ENCODE data around the gene SHISA6.

The SHISA6 gene

GRCh38 chr17:11251561-11252107 lies 10.6 kb downstream of the SHISA6 start:
- no peak for ATAC-seq
- TF ChIP-seq ZFP30 (CRISPR knock-in tag; IDR thresholded peaks at IDR 0.05), result no peak
- no peak for TF ChIP-seq ZNF70 (CRISPR knock-in tag; IDR thresholded peaks at IDR 0.05)
- TF ChIP-seq GLIS3 (CRISPR knock-in tag; IDR thresholded peaks at IDR 0.05), result no peak
- TF ChIP-seq, protein P1, sequence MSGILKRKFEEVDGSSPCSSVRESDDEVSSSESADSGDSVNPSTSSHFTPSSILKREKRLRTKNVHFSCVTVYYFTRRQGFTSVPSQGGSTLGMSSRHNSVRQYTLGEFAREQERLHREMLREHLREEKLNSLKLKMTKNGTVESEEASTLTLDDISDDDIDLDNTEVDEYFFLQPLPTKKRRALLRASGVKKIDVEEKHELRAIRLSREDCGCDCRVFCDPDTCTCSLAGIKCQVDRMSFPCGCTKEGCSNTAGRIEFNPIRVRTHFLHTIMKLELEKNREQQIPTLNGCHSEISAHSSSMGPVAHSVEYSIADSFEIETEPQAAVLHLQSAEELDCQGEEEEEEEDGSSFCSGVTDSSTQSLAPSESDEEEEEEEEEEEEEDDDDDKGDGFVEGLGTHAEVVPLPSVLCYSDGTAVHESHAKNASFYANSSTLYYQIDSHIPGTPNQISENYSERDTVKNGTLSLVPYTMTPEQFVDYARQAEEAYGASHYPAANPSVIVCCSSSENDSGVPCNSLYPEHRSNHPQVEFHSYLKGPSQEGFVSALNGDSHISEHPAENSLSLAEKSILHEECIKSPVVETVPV (CRISPR knock-in tag; IDR thresholded peaks at IDR 0.05), result no peak
- no peak for TF ChIP-seq TCF4 (CRISPR knock-in tag; IDR thresholded peaks at IDR 0.05; ENCODE audit: borderline replicate concordance)
- no peak for TF ChIP-seq ZC3H10 (CRISPR knock-in tag; IDR thresholded peaks at IDR 0.05)
- TF ChIP-seq PPARA (CRISPR knock-in tag; IDR thresholded peaks at IDR 0.05; ENCODE audit: borderline replicate concordance), result no peak
- TF ChIP-seq, protein P2, sequence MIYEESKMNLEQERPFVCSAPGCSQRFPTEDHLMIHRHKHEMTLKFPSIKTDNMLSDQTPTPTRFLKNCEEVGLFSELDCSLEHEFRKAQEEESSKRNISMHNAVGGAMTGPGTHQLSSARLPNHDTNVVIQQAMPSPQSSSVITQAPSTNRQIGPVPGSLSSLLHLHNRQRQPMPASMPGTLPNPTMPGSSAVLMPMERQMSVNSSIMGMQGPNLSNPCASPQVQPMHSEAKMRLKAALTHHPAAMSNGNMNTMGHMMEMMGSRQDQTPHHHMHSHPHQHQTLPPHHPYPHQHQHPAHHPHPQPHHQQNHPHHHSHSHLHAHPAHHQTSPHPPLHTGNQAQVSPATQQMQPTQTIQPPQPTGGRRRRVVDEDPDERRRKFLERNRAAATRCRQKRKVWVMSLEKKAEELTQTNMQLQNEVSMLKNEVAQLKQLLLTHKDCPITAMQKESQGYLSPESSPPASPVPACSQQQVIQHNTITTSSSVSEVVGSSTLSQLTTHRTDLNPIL (CRISPR knock-in tag; IDR thresholded peaks at IDR 0.05; ENCODE audit: low read depth), result no peak
- TF ChIP-seq OSR1 (CRISPR knock-in tag; IDR thresholded peaks at IDR 0.05), result no peak
- TF ChIP-seq ZFP3 (CRISPR knock-in tag; IDR thresholded peaks at IDR 0.05), result no peak
- no peak for TF ChIP-seq ZNF565 (CRISPR knock-in tag; conservative IDR thresholded peaks at IDR 0.05; ENCODE audit: low read depth)
- TF ChIP-seq ARNTL (CRISPR knock-in tag; IDR thresholded peaks at IDR 0.05; ENCODE audit: borderline replicate concordance, low read depth), result no peak
- no peak for TF ChIP-seq RARB (CRISPR knock-in tag; IDR thresholded peaks at IDR 0.05)

- TF ChIP-seq GLIS3 (CRISPR knock-in tag; IDR thresholded peaks at IDR 0.05) (no peak), RARB (CRISPR knock-in tag; IDR thresholded peaks at IDR 0.05) (no peak), PATZ1 (CRISPR knock-in tag; IDR thresholded peaks at IDR 0.05; ENCODE audit: borderline replicate concordance) (no peak), BACH2 (CRISPR knock-in tag; IDR thresholded peaks at IDR 0.05; ENCODE audit: borderline replicate concordance) (no peak), TCF4 (CRISPR knock-in tag; IDR thresholded peaks at IDR 0.05; ENCODE audit: borderline replicate concordance) (no peak), ISL1 (CRISPR knock-in tag; IDR thresholded peaks at IDR 0.05) (no peak), ZNF8 (CRISPR knock-in tag; IDR thresholded peaks at IDR 0.05) (no peak), ZFP3 (CRISPR knock-in tag; IDR thresholded peaks at IDR 0.05) (no peak), OSR1 (CRISPR knock-in tag; IDR thresholded peaks at IDR 0.05) (no peak), PPARA (CRISPR knock-in tag; IDR thresholded peaks at IDR 0.05; ENCODE audit: borderline replicate concordance) (no peak)
- ATAC-seq, result no peak
Observed at GRCh38 chr17:11252146-11252545, 11.1 kb downstream of the SHISA6 start.

- TF ChIP-seq ZNF565 (CRISPR knock-in tag; conservative IDR thresholded peaks at IDR 0.05; ENCODE audit: low read depth), result no peak
- no peak for TF ChIP-seq ZNF8 (CRISPR knock-in tag; IDR thresholded peaks at IDR 0.05)
- no peak for TF ChIP-seq ZNF70 (CRISPR knock-in tag; IDR thresholded peaks at IDR 0.05)
- TF ChIP-seq, protein P3, sequence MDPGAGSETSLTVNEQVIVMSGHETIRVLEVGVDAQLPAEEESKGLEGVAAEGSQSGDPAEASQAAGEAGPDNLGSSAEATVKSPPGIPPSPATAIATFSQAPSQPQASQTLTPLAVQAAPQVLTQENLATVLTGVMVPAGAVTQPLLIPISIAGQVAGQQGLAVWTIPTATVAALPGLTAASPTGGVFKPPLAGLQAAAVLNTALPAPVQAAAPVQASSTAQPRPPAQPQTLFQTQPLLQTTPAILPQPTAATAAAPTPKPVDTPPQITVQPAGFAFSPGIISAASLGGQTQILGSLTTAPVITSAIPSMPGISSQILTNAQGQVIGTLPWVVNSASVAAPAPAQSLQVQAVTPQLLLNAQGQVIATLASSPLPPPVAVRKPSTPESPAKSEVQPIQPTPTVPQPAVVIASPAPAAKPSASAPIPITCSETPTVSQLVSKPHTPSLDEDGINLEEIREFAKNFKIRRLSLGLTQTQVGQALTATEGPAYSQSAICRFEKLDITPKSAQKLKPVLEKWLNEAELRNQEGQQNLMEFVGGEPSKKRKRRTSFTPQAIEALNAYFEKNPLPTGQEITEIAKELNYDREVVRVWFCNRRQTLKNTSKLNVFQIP (CRISPR knock-in tag; IDR thresholded peaks at IDR 0.05; ENCODE audit: borderline replicate concordance, low read depth), result no peak
- no peak for TF ChIP-seq ARNTL (CRISPR knock-in tag; IDR thresholded peaks at IDR 0.05; ENCODE audit: borderline replicate concordance, low read depth)
- TF ChIP-seq, protein P4, sequence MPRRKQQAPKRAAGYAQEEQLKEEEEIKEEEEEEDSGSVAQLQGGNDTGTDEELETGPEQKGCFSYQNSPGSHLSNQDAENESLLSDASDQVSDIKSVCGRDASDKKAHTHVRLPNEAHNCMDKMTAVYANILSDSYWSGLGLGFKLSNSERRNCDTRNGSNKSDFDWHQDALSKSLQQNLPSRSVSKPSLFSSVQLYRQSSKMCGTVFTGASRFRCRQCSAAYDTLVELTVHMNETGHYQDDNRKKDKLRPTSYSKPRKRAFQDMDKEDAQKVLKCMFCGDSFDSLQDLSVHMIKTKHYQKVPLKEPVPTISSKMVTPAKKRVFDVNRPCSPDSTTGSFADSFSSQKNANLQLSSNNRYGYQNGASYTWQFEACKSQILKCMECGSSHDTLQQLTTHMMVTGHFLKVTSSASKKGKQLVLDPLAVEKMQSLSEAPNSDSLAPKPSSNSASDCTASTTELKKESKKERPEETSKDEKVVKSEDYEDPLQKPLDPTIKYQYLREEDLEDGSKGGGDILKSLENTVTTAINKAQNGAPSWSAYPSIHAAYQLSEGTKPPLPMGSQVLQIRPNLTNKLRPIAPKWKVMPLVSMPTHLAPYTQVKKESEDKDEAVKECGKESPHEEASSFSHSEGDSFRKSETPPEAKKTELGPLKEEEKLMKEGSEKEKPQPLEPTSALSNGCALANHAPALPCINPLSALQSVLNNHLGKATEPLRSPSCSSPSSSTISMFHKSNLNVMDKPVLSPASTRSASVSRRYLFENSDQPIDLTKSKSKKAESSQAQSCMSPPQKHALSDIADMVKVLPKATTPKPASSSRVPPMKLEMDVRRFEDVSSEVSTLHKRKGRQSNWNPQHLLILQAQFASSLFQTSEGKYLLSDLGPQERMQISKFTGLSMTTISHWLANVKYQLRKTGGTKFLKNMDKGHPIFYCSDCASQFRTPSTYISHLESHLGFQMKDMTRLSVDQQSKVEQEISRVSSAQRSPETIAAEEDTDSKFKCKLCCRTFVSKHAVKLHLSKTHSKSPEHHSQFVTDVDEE (CRISPR knock-in tag; IDR thresholded peaks at IDR 0.05), result no peak
- no peak for TF ChIP-seq SNAI2 (CRISPR knock-in tag; IDR thresholded peaks at IDR 0.05)
- no peak for TF ChIP-seq CSDC2 (CRISPR knock-in tag; IDR thresholded peaks at IDR 0.05)
- no peak for TF ChIP-seq TOX (CRISPR knock-in tag; IDR thresholded peaks at IDR 0.05; ENCODE audit: borderline replicate concordance)
- TF ChIP-seq ESRRG (CRISPR knock-in tag; IDR thresholded peaks at IDR 0.05), result no peak
- TF ChIP-seq TCF4 (CRISPR knock-in tag; IDR thresholded peaks at IDR 0.05; ENCODE audit: borderline replicate concordance), result no peak
- no peak for TF ChIP-seq OSR1 (CRISPR knock-in tag; IDR thresholded peaks at IDR 0.05)
- no peak for TF ChIP-seq GLIS3 (CRISPR knock-in tag; IDR thresholded peaks at IDR 0.05)
- no peak for TF ChIP-seq RARB (CRISPR knock-in tag; IDR thresholded peaks at IDR 0.05)
- TF ChIP-seq ZFP30 (CRISPR knock-in tag; IDR thresholded peaks at IDR 0.05), result no peak
- no peak for TF ChIP-seq BACH2 (CRISPR knock-in tag; IDR thresholded peaks at IDR 0.05; ENCODE audit: borderline replicate concordance)
- no peak for TF ChIP-seq PPARA (CRISPR knock-in tag; IDR thresholded peaks at IDR 0.05; ENCODE audit: borderline replicate concordance)
- TF ChIP-seq ZFP3 (CRISPR knock-in tag; IDR thresholded peaks at IDR 0.05), result no peak
- no peak for TF ChIP-seq PATZ1 (CRISPR knock-in tag; IDR thresholded peaks at IDR 0.05; ENCODE audit: borderline replicate concordance)
- ATAC-seq, result no peak
Observed at GRCh38 chr17:11256877-11257276, 15.9 kb downstream of the SHISA6 start.

Data from SK-N-SH treated with all-trans-retinoic acid at 6 μM for 48 hours (cell line).